ENCODE measurements around the gene DVL1.
"Not testable (repeated sequence)": the region's sequence is repeated elsewhere in the genome, so short reads cannot be mapped to it uniquely, and the experiment has no call there.

Gene DVL1

DNA sequence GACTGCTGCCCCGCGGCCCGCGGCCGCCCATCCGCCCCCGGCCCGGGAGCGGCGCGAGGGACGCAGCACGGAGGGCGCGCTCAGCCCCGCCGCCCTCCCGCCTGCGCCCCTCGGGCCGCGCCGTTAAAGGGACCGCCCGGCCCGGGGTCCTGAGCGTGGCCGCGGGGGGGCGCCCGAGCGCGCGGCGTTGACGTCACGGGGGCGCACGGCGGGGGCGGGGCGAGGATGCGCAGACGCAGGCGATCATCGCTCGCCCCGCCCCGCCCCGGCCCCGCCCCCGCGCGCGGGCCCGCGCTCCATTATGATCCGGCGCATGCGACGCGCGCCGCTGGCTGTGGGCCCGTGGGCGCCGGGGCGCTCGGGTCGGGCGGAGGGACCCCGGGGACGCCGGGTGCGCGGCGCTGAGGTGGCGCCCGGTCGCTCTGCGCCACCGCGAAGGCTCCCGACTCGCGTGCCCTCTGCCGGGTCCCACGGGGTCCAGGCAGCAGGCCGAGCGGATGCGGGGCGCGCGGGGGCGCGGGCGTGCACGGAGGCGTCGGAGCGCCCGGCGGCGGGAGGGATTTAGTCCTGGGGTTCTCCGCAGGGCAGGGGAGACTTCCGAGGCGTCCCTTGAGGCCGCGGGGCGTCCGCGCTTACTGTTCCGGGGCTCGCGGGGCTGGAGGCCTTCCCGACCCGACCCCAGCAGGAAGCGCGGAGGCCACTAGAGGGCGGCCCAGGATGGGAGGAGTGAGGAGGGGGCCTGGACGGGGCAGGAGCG lies at the start of gene DVL1:
DVL1 (minus strand) TSS at position 163 of the 757 bp plus-strand sequence. CDS start 353 bp downstream, outside the sequence.
- DNase-seq, result peak; percentile 66 to 73

DNA sequence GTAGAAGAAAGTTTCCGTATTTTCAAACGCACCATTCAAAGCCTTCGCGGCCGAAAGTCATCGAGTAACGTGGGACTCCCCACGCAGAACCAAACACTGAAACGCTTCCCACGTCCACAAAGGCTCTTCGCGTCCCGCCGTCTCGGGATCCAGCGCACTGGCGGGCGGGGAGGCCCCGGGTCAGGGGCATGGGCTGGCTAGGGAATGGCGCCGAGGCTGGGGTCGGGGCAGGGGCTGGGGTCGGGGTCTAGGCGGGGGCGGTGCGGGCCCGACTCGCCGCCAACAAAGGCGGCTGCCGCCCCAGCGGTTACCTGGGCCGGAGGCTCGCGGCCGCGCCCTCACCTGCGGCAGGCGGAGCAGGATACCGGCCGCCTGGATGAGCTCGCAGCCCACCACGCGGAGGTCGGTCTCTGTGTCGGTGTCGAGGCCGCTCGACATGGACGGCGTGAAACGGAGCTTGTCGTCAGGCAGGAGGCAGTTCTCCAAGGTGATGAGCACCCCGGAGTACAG lies 49.5 kb upstream of the DVL1 start:
- DNase-seq, result peak in 1 of 2 donors; percentile 18

DNA sequence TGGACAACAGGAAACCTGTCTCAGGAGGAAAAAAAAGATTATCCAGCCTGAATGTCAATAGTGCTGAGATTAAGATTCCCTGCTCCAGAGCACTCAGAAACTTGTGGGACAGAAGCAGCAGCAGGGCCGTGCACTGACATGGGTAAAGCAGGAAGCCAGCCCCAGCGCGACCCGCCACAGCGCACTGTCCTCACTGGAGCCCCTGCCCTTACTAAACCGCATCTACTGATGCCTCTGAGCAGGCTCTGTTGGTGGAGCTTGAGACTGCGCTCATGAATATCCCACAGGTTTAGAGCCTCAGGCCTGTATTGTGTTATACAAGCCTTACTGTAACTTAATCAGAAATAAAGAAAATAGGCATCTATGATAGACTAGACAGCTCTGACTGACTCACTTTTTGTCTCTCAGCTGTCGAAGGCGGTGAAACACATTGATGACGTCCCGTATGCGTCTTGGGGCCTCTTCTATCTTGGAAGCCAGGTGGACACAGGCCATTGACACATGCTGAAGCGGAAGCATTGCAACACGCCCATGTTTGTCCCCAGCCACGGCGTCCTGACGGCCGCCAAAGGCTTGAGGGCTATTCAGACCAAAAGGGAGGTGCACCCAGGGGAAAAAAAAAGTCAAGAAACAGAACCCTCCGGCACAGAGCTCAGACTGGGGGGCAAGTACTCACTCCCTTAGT lies 48.8 kb upstream of the DVL1 start:
- no peak for DNase-seq

DNA sequence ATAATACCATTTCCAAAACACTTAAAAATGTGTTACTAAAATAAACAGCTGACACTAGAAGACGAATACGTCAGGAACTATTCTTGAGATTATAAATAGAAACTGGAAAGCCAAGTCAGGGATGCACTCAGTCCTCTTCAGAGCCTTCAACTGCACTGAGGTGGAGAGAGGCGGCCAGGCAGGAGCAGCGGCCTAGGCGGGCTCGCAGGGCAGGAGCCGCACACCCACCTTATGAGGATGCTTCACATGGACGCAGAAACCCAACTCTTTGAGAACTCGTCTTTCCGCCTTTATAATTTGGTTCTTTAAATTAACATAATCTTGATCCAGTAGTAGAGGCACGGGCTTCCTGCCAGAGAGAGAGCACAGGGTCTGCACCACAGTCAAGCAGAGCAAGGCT lies 45.9 kb upstream of the DVL1 start:
- no peak for DNase-seq

DNA sequence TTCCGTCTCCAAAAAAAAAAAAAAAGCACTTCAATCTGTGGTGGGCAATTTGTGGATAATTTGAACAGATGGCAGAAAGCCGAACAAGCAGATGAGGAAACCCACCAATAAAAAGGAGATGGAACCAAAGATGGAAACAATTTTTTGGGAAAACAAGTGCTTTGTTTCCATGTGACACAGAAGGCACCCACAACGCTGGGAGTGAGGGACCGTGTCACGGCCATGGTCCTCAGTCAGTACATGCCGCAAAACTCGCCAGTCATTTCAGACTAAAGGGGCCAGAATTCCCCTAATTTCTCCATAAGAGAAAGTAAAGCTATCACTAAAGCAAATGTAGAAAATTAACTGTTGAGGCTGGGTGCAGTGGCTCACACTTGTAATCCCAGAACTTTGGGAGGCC lies 44.9 kb upstream of the DVL1 start:
- no peak for DNase-seq

DNA sequence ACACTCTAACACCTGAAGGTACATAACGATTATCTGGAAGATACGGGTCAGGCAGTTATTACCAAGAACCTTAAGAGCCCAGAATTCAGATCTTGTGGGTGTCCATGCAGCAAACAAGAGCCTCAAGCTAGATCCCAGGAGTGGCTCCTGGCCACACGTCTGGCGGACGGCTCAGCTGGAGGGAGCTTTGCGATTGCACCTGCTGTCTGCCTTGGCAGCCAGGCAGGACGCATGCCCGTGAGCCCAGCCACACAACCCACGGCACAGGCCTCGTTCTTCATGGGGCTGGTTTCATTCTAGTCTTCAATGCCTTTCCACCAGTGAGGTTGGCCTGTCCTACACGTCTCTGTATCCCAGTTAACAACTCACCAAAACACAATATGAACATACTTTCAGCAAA lies 44.2 kb upstream of the DVL1 start:
- no peak for DNase-seq

DNA sequence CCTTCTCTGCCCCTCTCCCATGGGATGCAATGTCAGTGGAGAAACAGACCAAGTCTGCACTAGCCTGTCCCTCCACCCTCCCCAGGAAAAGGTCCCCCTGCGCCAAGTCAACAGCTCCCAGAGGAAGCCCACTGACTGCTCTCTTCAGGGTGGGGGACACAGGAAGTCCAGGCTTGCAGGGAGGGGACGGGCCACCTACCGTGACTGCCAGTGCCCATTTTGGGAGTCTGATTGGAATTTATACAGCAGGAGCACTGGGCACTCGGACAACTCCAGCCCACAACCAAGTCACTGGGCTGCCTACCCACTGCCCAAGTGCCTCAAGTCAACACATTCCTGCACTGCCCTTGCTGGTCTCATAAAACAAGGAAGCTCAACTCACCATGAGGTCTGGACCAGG lies 43.8 kb upstream of the DVL1 start:
- no peak for DNase-seq

DNA sequence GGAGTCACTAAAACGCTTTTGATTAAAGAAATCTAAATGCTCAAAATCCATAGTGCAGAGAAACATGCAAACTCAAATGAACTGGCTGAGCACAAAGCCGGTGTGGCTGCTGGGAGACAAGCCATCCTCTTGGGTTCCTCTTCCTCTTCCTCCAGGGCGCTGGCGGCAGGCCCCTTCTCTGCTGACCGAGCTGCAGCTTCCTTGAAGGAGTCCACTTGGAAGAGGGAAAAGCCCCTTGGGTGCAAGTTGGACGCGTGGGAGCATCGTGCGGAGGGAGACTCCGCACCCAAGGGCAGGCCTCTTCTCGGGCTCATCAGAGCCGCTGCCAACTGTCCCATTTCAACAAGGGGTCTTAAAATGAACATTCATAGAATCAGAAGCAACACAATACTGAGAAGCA lies 42.0 kb upstream of the DVL1 start:
- DNase-seq, result no peak

DNA sequence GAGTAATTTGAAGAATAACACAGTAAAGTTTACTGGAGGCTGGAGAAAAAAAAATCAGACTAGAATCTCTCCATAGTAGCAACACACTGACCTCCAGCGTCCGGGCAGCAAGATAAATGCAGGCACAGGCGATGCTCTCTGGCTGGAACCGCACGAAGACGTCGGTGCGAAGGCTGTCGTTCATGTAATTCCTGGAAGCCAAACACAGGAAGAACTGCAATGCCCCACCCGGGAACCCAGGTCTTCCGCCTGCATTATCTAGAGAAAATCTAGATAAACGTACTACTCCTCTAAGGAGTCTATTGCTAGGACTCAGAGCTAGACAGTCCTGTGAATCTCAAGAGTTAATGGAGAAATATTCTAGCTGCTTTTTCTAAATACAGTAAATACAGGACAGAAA lies 41.5 kb upstream of the DVL1 start:
- no peak for DNase-seq

DNA sequence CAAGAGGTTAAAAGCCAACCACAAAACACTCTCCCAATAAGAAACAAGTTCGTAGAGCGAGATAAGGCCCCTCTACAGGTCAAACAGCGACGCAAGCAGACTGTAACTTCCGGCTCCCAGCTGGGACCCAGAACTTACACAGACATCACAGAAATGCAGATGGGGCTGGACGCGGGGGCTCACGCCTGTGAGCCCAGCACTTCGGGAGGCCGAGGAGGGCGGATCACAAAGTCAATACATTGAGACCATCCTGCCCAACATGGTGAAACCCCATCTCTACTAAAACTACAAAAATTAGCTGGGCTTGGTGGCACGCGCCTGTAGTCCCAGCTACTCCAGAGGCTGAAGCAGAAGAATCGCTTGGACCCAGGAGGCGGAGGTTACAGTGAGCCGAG lies 38.9 kb upstream of the DVL1 start:
- no peak for DNase-seq

DNA sequence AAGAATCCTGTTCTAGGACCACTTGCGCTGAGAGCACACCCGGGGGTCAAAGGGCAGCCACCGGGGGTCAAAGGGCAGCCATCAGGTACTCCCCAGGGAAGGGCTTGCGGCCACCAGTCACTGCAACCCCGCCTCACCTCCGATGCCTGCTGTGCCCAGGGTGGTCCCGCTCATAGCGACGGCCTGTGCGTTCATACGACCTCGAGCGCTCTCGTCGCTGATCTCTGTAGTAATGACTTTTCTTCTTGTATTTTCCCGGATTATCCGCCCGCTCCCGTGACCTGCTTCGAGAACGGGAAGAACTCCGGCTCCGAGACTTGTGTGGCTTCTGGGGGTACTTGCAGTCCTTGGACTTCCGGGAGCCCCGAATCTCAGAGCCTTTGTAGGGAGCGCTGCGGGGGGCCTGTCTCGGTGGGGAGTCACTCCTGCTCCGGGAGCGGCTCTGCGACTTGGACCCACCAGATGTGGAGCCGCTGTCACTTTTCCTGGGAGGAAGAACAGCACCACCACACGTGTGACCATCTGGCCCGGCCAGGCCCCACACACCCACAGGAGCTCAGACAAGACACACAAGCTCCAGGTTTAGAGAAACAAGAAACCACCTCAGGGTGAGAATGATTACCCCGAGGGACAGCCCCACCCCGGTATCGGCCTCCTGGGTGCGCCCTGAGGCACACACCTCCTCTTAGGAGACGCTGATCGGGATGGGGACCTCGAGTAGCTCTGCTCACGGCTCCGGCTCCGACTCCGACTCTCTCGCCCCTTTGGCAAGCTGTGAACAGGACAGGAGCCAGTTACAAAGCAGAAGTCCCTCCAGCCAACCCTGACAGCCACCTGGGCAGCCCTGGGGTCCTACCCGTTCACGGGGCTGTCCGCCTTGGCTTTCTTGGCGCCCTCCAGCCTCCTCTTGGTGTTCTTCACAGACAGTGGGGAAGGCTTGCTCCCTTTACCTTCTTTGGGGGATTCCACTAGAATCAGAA lies 38.2 kb upstream of the DVL1 start:
- DNase-seq, result no peak

DNA sequence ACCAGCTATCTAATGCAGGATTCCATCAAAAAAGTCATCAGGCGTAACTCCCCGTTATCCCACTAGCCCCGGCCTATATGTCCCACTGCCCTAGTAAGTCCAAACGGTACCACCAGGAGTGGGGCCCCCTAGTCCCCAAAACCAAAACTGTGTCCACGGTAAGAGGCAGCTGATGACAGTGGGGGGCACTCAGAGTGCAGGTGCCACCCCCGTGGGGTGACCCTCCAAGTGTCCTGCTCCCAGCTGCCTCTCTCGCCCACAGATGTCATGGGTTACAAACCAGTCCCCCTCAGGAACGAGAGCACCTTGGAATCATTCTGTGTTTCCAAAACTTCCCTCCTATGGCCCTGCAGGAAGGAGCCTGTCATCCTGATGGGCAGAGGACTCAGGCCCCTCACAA lies 36.7 kb upstream of the DVL1 start:
- no peak for DNase-seq

DNA sequence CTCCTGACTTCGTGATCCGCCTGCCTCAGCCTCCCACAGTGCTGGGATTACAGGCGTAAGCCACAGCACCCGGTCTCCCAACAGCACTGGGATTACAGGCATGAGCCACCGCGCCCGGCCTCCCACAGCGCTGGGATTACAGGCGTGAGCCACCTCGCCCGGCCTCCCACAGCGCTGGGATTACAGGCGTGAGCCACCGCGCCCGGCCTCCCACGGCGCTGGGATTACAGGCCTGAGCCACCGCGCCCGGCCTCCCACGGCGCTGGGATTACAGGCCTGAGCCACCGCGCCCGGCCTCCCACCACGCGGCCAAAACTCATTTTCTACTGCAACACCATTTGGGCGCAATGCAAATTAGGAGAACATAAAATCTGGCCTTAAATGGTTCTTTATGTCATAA lies 36.1 kb upstream of the DVL1 start:
- not testable (repeated sequence) for DNase-seq

DNA sequence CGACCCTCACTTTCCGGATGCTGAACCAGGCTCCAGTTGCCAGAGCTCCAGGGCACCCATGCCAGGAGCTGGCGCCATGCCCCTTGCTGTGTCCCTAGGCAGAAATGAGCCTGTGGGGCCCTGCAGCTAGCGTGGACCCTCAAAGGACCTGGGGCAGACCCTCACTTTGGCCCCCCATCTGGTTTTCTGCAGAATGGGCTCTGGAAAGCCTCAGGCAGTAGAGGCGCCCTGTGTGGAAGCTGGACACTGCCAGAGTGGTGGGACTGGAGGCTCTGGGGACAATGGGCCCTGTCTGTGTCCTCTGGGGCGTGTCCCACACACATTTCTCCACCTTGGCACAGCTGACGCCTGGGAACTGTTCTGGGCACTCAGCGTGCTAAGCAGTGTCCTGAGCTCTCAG lies 32.1 kb upstream of the DVL1 start:
- no peak for DNase-seq

DNA sequence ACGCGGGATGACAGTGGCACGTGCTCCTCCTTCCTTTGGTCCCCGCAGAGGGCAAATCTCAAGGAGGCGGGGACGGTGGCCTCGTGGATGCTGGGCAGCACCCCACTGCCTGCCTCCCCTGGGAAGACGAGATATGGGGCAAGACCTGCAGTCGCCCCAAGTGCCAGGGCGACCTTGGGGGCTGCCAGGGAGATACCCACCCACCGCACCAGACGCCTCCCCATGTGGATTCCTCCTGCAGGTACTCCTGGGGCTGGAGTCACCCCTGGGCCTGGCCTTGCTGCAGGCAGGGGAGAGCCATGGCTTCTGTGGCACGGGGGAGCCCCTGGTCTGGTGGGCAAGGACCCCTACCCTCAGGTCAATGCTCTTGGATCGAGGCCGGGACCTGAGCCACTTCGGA lies 31.6 kb upstream of the DVL1 start:
- no peak for DNase-seq

DNA sequence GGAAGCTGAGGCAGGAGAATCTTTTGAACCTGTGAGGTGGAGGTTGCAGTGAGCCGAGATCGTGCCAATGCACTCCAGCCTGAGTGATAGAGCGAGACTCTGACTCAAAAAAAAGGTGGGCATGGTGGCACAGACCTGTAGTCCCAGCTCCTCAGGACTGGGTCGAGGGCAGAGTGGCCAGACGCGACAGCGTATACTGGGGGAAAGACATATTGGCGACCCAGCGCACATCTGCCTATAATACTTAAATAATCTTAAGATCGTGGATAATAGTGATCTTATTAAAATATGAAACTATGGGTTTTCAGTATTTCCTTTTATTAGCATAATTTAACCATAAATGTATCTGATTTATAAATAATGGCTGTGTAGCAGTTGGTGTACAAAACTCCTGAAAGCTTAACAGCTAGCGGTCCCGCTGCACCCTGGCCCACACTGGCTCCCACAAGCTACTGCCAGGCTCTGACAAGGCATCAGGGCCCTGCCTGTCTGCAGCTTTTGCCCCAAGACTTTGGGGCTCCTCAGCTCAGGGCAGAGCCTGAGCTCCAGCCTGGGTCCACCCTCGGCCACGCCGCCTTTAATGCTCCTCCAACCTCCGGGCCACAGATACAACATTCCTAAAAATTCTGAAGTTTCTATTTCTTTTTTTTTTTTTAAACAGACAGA lies 28.5 kb upstream of the DVL1 start:
- no peak for DNase-seq

DNA sequence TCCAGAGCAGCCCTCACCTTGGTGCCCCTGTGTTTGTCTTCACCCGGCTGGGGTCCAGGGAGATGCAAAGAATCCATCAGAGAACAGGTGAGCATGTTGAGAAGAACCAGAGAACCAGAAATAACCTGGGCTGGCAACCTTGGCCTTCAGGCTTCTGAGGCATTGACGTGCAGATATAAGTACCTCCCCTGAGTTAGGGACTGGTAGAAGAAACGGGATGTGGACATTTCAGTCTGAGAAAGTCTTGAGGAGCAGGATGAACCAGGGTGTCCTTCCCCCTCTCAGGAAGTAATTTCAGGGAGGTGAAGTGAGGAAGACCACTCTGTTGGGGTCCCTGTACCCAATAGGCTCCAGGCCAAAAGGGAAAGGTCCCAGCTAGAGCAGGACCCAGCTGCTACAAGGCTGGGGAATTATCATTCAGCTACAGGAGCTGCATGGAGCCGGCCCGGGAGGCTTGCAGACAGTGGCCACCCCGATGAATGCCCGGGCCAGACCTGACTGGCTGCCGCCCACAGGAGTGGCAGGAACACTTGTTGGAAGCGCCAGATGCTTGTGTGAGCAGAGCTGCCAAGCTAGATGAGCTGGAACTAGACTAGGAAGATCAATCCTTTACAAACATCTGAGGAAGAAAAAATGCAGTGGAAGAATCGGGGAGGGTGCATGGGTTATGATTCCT lies 27.5 kb upstream of the DVL1 start:
- no peak for DNase-seq

DNA sequence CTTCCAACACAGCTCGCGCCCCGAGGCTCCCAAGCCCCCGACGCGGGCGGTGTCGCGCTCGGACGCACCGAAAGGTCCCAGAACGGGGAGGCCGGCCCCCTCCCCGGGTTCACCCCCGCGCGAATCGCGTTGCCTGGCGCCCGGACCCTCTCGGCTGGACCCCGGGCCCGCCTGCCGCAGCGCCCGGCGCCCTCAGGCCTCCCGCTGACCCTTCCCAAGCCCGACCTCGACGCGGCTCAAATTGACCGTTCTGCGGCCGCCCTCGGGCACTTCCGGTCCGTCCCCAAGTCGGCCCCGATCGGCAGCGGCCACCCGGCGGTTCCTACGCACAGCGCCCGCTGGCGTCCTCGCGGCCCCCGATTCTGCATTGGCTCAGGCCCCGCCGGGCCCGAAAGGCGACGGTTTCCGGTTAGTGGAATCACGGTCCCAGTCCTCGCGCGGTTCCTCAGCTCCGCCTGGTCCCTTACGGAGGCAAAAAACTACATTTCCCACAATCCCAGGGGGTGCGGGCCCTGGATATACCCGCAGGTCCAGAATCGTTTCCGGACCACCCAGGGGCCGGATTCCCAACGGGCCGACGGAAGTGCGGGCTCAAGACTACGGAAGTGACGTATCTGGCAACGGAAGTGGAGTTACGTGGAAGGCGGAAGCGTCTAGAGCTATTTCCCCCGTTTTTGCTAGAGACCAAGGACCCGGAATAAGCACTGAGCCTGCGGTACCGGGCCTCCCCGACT lies 25.9 kb upstream of the DVL1 start, which contains the start of gene AURKAIP1:
AURKAIP1 (minus strand) TSS at position 279 of the 734 bp plus-strand sequence. CDS start 451 bp downstream, outside the sequence.
- DNase-seq, result peak; percentile 93 to 96

DNA sequence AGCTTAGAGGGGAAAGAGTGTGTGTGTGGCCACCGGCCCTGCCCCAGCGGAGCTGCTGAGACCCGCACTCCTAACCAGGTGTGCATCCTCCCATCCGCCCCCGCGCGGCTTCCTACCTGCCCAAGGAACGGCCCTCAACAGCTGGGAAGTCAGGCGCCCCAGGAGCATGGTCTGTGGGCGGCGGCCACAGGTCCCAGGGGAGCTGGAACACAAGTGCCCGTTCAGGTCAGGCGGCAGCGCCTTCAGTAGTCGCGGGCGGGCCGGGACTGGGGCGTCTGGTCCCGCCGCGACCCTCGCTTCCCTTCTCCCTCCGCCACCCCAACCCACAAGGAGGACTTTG lies 25.3 kb upstream of the DVL1 start:
- DNase-seq, result peak in 1 of 2 donors; percentile 10

DNA sequence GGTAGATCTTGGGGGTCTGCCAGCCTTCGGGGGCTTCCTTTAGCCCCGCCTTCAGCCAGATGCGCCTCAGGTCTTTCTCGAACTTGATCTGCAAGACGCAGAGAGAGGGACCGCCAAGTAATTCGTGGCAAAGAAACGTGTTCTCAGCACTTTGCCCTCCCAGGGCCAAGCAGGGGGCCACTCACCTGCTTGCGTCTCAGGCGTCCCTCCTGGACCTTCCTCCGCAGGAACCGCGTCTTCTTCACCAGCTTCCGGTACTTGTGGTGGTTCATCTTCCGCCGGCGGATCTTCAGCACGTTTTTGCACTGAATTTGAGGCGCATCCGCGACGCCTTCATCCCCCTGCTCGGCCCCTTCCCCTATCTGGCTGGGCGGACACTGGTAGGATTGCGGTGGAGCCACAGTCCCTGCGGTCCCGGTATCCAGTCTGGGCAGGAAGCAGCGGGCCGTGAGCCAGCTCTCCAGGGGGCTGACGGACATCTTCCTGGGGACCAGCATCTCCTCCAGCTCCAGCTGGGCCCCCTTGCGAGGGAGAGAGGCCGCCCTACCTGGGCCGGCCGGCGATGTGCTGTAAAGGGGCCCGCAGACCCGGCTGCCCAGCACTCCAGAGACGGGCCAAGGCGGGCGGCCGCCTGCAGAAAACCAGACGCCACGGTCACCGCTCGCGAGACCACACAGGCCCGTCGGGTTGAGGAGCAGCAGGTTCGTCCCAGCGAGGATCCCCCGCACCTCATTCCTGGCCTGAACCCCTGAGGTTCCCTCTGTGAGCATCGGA lies 24.8 kb upstream of the DVL1 start:
- DNase-seq, result no peak

All from activated CD4-positive, alpha-beta T cell treated with anti-CD3 and anti-CD28 coated beads for 4 hours (primary cell).